Parathyroid adenoma (tissue), 2 donors: ENCODE measurements around the gene IPCEF1.
"Not testable (repeated sequence)": the region's sequence is repeated elsewhere in the genome, so short reads cannot be mapped to it uniquely, and the experiment has no call there.

ENCODE experiments used
- H2AFZ ChIP-seq: fragments of 300-600 bp; sonication (generic); one replicate; pipeline ENCODE4 v1.7.0; 2017; ENCODE audit warnings: antibody characterized with exemption, mild to moderate bottlenecking
- H3K27ac ChIP-seq: fragments of 300-600 bp; sonication (generic); one replicate; pipeline ENCODE4 v1.7.0; 2017
- H3K27me3 ChIP-seq: fragments of 300-600 bp; sonication (generic); one replicate; pipeline ENCODE4 v1.7.0; 2017; ENCODE audit warnings: low read length; ENCODE audit not compliant: control insufficient read depth, insufficient read depth
- H3K36me3 ChIP-seq: fragments of 300-600 bp; sonication (generic); one replicate; pipeline ENCODE4 v1.7.0; 2017; ENCODE audit warnings: low read length; ENCODE audit not compliant: control insufficient read depth, insufficient read depth
- H3K4me1 ChIP-seq: fragments of 300-600 bp; sonication (generic); one replicate; pipeline ENCODE4 v1.7.0; 2017; ENCODE audit warnings: control low read depth
- H3K4me2 ChIP-seq: fragments of 300-600 bp; sonication (generic); one replicate; pipeline ENCODE4 v1.7.0; 2017; ENCODE audit warnings: low read length
- H3K4me3 ChIP-seq: fragments of 300-600 bp; sonication (generic); one replicate; pipeline ENCODE4 v1.7.0; 2017; ENCODE audit warnings: low read depth, low read length
- H3K79me2 ChIP-seq: fragments of 300-600 bp; sonication (generic); one replicate; pipeline ENCODE4 v1.7.0; 2017; ENCODE audit warnings: control low read depth
- H3K9ac ChIP-seq: fragments of 300-600 bp; sonication (generic); one replicate; pipeline ENCODE4 v1.7.0; 2017; ENCODE audit warnings: mild to moderate bottlenecking
- H3K9me3 ChIP-seq: fragments of 300-600 bp; sonication (generic); one replicate; pipeline ENCODE4 v1.7.0; 2017; ENCODE audit warnings: low read length; ENCODE audit not compliant: control insufficient read depth
- TF ChIP-seq, protein P1 (sequence below): fragments of 300-600 bp; sonication (generic); IDR thresholded peaks from one replicate; pipeline ENCODE4 v1.7.0; 2017; ENCODE audit warnings: antibody characterized with exemption, mild to moderate bottlenecking
- donor health status: primary hyperparathyroidism.

Gene IPCEF1

DNA sequence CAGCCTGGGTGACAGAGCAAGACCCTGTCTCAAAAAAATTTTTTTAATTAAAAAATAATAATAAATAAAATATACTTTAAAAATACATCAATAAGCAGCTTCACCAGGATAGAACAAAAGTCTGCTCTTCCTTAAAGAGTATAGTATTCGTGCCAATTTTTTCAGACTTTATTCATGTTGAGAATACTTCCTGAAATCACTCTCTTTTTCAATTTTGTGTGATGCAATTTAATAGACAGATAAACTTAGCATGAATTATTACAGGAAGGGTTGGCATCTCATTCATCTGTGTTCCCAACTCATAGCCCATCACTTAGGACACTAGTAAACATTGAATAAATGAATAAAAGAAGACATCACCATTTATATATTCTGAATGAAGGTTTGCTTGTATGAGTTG lies 52.4 kb downstream of the IPCEF1 start:
- Histone ChIP-seq H3K4me3 (no peak overlapping the region), H3K27ac (no peak overlapping the region), H3K36me3 (no peaks in the 10 kb centered on the region), H3K79me2 (no peaks in the 10 kb centered on the region), H3K4me2 (no peak overlapping the region), H3K27me3 (no peaks in the 10 kb centered on the region), H3K9me3 (no peaks in the 10 kb centered on the region), H3K9ac (no peak overlapping the region), H3K4me1 (no peaks in the 10 kb centered on the region), H2AFZ (no peak overlapping the region)
- TF ChIP-seq, protein P1, sequence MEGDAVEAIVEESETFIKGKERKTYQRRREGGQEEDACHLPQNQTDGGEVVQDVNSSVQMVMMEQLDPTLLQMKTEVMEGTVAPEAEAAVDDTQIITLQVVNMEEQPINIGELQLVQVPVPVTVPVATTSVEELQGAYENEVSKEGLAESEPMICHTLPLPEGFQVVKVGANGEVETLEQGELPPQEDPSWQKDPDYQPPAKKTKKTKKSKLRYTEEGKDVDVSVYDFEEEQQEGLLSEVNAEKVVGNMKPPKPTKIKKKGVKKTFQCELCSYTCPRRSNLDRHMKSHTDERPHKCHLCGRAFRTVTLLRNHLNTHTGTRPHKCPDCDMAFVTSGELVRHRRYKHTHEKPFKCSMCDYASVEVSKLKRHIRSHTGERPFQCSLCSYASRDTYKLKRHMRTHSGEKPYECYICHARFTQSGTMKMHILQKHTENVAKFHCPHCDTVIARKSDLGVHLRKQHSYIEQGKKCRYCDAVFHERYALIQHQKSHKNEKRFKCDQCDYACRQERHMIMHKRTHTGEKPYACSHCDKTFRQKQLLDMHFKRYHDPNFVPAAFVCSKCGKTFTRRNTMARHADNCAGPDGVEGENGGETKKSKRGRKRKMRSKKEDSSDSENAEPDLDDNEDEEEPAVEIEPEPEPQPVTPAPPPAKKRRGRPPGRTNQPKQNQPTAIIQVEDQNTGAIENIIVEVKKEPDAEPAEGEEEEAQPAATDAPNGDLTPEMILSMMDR: no peak

GRCh38 chr6:154303642-154304041 lies 53.0 kb downstream of the IPCEF1 start:
- not testable (repeated sequence) for H3K9ac ChIP-seq, H3K36me3 ChIP-seq, H3K27ac ChIP-seq, H3K4me1 ChIP-seq, H3K4me2 ChIP-seq, H3K4me3 ChIP-seq, H3K79me2 ChIP-seq, H3K27me3 ChIP-seq, H2AFZ ChIP-seq, H3K9me3 ChIP-seq

- H3K36me3 ChIP-seq: no peaks in the 10 kb centered on the region
- H3K4me2 ChIP-seq: no peak overlapping the region
- H3K4me1 ChIP-seq: no peaks in the 10 kb centered on the region
- no peaks in the 10 kb centered on the region for H3K79me2 ChIP-seq
- H3K4me3 ChIP-seq: no peak overlapping the region
- H2AFZ ChIP-seq: no peak overlapping the region
- H3K9me3 ChIP-seq: no peaks in the 10 kb centered on the region
- H3K9ac ChIP-seq: no peak overlapping the region
- TF ChIP-seq, protein P1: no peak
- no peaks in the 10 kb centered on the region for H3K27me3 ChIP-seq
- H3K27ac ChIP-seq: no peak overlapping the region
These were observed 54.5 kb downstream of the IPCEF1 start for GRCh38 chr6:154301839-154302752.

DNA sequence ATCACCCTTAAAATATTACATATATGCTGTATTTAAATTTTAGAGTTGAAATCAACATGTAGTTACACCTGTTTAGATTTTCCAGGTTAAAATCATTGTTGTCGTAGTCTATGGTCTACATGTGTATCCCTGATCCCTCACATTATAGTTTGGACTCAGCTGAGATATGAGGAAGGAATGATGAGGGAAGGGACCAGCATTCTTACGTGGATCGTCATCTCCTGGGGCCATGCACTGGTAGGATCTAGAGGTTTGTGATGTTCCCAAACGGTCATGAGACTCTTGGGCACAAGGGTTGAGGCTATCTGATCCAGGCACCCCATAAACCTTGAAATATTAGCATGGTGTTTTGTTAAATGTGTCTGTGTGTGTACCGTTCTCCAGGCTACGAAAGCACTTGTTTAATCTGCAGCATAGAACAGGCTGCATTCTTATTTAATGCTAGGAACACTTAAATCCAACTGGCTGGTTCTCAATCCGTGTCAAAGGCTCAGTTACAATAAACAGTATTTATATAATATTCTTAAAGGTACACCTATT lies 55.4 kb downstream of the IPCEF1 start:
- no peaks in the 10 kb centered on the region for H3K4me1 ChIP-seq
- H3K9ac ChIP-seq: no peak overlapping the region
- H3K9me3 ChIP-seq: no peaks in the 10 kb centered on the region
- no peaks in the 10 kb centered on the region for H3K79me2 ChIP-seq
- no peak overlapping the region for H3K4me3 ChIP-seq
- H3K27ac ChIP-seq: no peak overlapping the region
- no peaks in the 10 kb centered on the region for H3K27me3 ChIP-seq
- H2AFZ ChIP-seq: no peak overlapping the region
- TF ChIP-seq, protein P1: no peak
- no peaks in the 10 kb centered on the region for H3K36me3 ChIP-seq
- H3K4me2 ChIP-seq: no peak overlapping the region

- H3K9ac ChIP-seq: no peak overlapping the region
- no peaks in the 10 kb centered on the region for H3K36me3 ChIP-seq
- H2AFZ ChIP-seq: no peak overlapping the region
- no peaks in the 10 kb centered on the region for H3K9me3 ChIP-seq
- TF ChIP-seq, protein P1: no peak
- H3K27ac ChIP-seq: no peak overlapping the region
- H3K4me1 ChIP-seq: no peaks in the 10 kb centered on the region
- H3K79me2 ChIP-seq: no peaks in the 10 kb centered on the region
- H3K4me2 ChIP-seq: no peak overlapping the region
- no peaks in the 10 kb centered on the region for H3K27me3 ChIP-seq
- H3K4me3 ChIP-seq: no peak overlapping the region
These were observed 58.3 kb downstream of the IPCEF1 start for GRCh38 chr6:154298297-154298696.
